AG04450 (cell line): ENCODE measurements around the gene SLC6A4. TPM values are rescaled to one million over a fixed set of nuclear protein-coding genes. Genes with fewer than 3 reads are reported as not detected.

Experiments
- CTCF ChIA-PET: fragments of 300-600, 350-600 bp; formaldehyde crosslinking; extraction: SDS; loops from one replicate; lab custom pipeline; 2022; ENCODE audit warnings: antibody characterized with exemption, inconsistent platforms; lab: Charles Lee
- POLR2A ChIA-PET: fragments of 350-600 bp; formaldehyde crosslinking; extraction: SDS; loops from one replicate; lab custom pipeline; 2021; ENCODE audit warnings: antibody characterized with exemption, inconsistent platforms; lab: Yijun Ruan, JAX
- DNase-seq: peaks from one replicate; pipeline ENCODE4 v3.0.0-alpha.2; 2011; ENCODE audit warnings: low read depth, low spot score
- H3K27ac ChIP-seq: one replicate; pipeline ENCODE4 v1.5.1; 2012; ENCODE audit warnings: low read depth, low read length, control low read depth
- H3K27me3 ChIP-seq: one replicate; pipeline ENCODE4 v1.6.0; 2012; ENCODE audit warnings: low read length; ENCODE audit not compliant: control insufficient read depth, insufficient read depth
- H3K4me3 ChIP-seq: 2 replicates; pipeline ENCODE4 v1.5.1; 2011; ENCODE audit warnings: mild to moderate bottlenecking, low read depth, low read length, control low read depth
- H3K9me3 ChIP-seq: 2 replicates; pipeline ENCODE4 v1.5.1; 2012; ENCODE audit warnings: low read length; ENCODE audit not compliant: control insufficient read depth, insufficient read depth
- CTCF ChIP-seq: IDR thresholded peaks from 2 replicates; pipeline ENCODE4 v1.5.1; 2011; ENCODE audit warnings: low read depth, low read length, control low read depth, inconsistent platforms
- polyA plus RNA-seq: library from polyadenylated mRNA; depleted of rRNA; stranded (reverse); fragments of >200 nt; gene quantifications from 2 replicates; pipeline ENCODE4 v1.2.3, GENCODE V29; 2011

SLC6A4 gene
- polyA plus RNA-seq, 1 experiment: not detected

GRCh38 chr17:30246460-30246859 lies 11.0 kb upstream of the SLC6A4 start:
- DNase-seq: no peak
- CTCF ChIA-PET: interaction anchor here (1.8 kb wide), 1 partner anchor 10 kb away, joined by 8 read pairs; no protein-coding TSS in a partner anchor
- H3K9me3 ChIP-seq: no peaks in the 10 kb centered on the region
- TF ChIP-seq CTCF: no peak
- POLR2A ChIA-PET: no interaction called here
- H3K4me3 ChIP-seq: no peak overlapping the region
- no peaks in the 10 kb centered on the region for H3K27me3 ChIP-seq
- no peak overlapping the region for H3K27ac ChIP-seq

- POLR2A ChIA-PET: interaction anchor here (0.7 to 0.9 kb wide), 2 partner anchors 12 to 87 kb away, joined by 3 to 6 read pairs; no protein-coding TSS in a partner anchor
- Histone ChIP-seq H3K4me3 (no peak overlapping the region), H3K27ac (no peak overlapping the region), H3K27me3 (no peaks in the 10 kb centered on the region), H3K9me3 (peaks cover 5% of the 10 kb centered on the region)
- DNase-seq: no peak
- no peak for TF ChIP-seq CTCF
- CTCF ChIA-PET: interaction anchor here (0.7 to 1.8 kb wide), 3 partner anchors 8 to 141 kb away, joined by 3 to 8 read pairs (median 4); no protein-coding TSS in a partner anchor
These were observed 9.4 kb upstream of the SLC6A4 start for GRCh38 chr17:30244853-30245385.

GRCh38 chr17:30243568-30243967 lies 8.1 kb upstream of the SLC6A4 start:
- ChIA-PET CTCF (no interaction called here), POLR2A (interaction anchor here (0.6 kb wide), 1 partner anchor 562 kb away, joined by 5 read pairs; no protein-coding TSS in a partner anchor)
- Histone ChIP-seq H3K4me3 (no peak overlapping the region), H3K27me3 (peaks cover 9% of the 10 kb centered on the region), H3K9me3 (peaks cover 6% of the 10 kb centered on the region), H3K27ac (no peak overlapping the region)
- no peak for DNase-seq
- no peak for TF ChIP-seq CTCF

GRCh38 chr17:30243002-30243401 lies 7.5 kb upstream of the SLC6A4 start:
- CTCF ChIA-PET: no interaction called here
- Histone ChIP-seq H3K27ac (no peak overlapping the region), H3K4me3 (no peak overlapping the region), H3K27me3 (peaks cover 14% of the 10 kb centered on the region), H3K9me3 (peaks cover 6% of the 10 kb centered on the region)
- POLR2A ChIA-PET: interaction anchor here (0.6 kb wide), 1 partner anchor 562 kb away, joined by 5 read pairs; no protein-coding TSS in a partner anchor
- no peak for DNase-seq
- TF ChIP-seq CTCF: no peak

- DNase-seq: no peak
- Histone ChIP-seq H3K4me3 (no peak overlapping the region), H3K27ac (no peak overlapping the region), H3K9me3 (peaks cover 6% of the 10 kb centered on the region), H3K27me3 (peaks cover 31% of the 10 kb centered on the region)
- ChIA-PET POLR2A (no interaction called here), CTCF (no interaction called here)
- TF ChIP-seq CTCF: no peak
These were observed 5.6 kb upstream of the SLC6A4 start for GRCh38 chr17:30241051-30241450.
